SK-N-SH (cell line): ENCODE data around the gene FRA10AC1. TPM values are rescaled to one million over a fixed set of nuclear protein-coding genes. Genes with fewer than 3 reads are reported as not detected.

Experiments used
- CTCF ChIA-PET: fragments of 300-600, 350-600 bp; formaldehyde crosslinking; extraction: SDS; loops from one replicate; lab custom pipeline; 2021; lab: Yijun Ruan, JAX
- POLR2A ChIA-PET: fragments of 350-600 bp; sonication (Branson Sonifier 250); formaldehyde crosslinking; extraction: SDS; loops from one replicate; lab custom pipeline; 2020; ENCODE audit warnings: antibody characterized with exemption, inconsistent platforms; lab: Yijun Ruan, JAX
- DNase-seq: peaks from one replicate; pipeline ENCODE4 v3.0.0; 2012
- H2AFZ ChIP-seq: fragments of 200-600 bp; sonication (generic); 2 replicates; pipeline ENCODE4 v1.8.1; 2016; ENCODE audit warnings: antibody characterized with exemption, mild to moderate bottlenecking, low read depth
- H3F3A ChIP-seq: fragments of 200-600 bp; sonication (generic); replicated peaks from 2 replicates; pipeline ENCODE3; 2016; ENCODE audit warnings: antibody characterized with exemption, mild to moderate bottlenecking; ENCODE audit not compliant: insufficient read depth
- H3K27ac ChIP-seq, 2 experiments: fragments of 200-500 bp in 1 of 2; fragments of 200-600 bp in 1 of 2; sonication (Bioruptor generic) in 1 of 2; sonication (generic), shearing (Covaris generic) in 1 of 2; 2 replicates each; pipeline versions ENCODE4 v1.5.1 to v1.6.1; 2014 to 2016; ENCODE audit warnings: low read depth in 2 of 2, inconsistent platforms in 1 of 2, low read length in 1 of 2, mild to moderate bottlenecking in 1 of 2, mixed read lengths in 1 of 2
- H3K27me3 ChIP-seq: fragments of 200-600 bp; sonication (generic), shearing (Covaris generic); 2 replicates; pipeline ENCODE4 v1.6.1; 2016; ENCODE audit warnings: mixed run types; ENCODE audit not compliant: insufficient read depth
- H3K36me3 ChIP-seq, 2 experiments: fragments of 200-500 bp in 1 of 2; fragments of 200-600 bp in 1 of 2; sonication (Bioruptor generic) in 1 of 2; sonication (generic) in 1 of 2; replicated peaks in 1 of 2; 2 replicates each; pipeline versions ENCODE3 to v1.5.1; 2014 to 2016; ENCODE audit warnings: low read length in 1 of 2, mild to moderate bottlenecking in 1 of 2; ENCODE audit not compliant: insufficient read depth in 2 of 2, control insufficient read depth in 1 of 2
- H3K4me1 ChIP-seq, 2 experiments: fragments of 200-500 bp in 1 of 2; fragments of 200-600 bp in 1 of 2; sonication (Bioruptor generic) in 1 of 2; sonication (generic), shearing (Covaris generic) in 1 of 2; 2 replicates each; pipeline versions ENCODE4 v1.5.1 to v1.6.1; 2014 to 2016; ENCODE audit warnings: low read depth in 1 of 2, low read length in 1 of 2, mixed run types in 1 of 2; ENCODE audit not compliant: insufficient read depth in 2 of 2, control insufficient read depth in 1 of 2
- H3K4me2 ChIP-seq: fragments of 200-600 bp; sonication (generic), shearing (Covaris generic); 2 replicates; pipeline ENCODE4 v1.6.1; 2017; ENCODE audit warnings: mixed run types
- H3K4me3 ChIP-seq, 2 experiments: fragments of 200-500 bp in 1 of 2; fragments of 200-600 bp in 1 of 2; sonication (Bioruptor generic) in 1 of 2; sonication (generic), shearing (Covaris generic) in 1 of 2; 2 replicates each; pipeline versions ENCODE4 v1.5.1 to v1.8.1; 2014 to 2016; ENCODE audit warnings: low read depth in 2 of 2, inconsistent platforms in 1 of 2, low read length in 1 of 2, mild to moderate bottlenecking in 1 of 2, mixed read lengths in 1 of 2, moderate library complexity in 1 of 2
- H3K79me2 ChIP-seq: fragments of 200-600 bp; sonication (generic); 2 replicates; pipeline ENCODE4 v1.8.1; 2017; ENCODE audit warnings: mild to moderate bottlenecking; ENCODE audit not compliant: insufficient read depth
- H3K9ac ChIP-seq: fragments of 200-600 bp; sonication (generic); 2 replicates; pipeline ENCODE4 v1.6.1; 2017; ENCODE audit warnings: mixed run types
- H3K9me2 ChIP-seq: fragments of 200-600 bp; sonication (generic); 2 replicates; pipeline ENCODE4 v1.6.1; 2017; ENCODE audit warnings: mixed run types
- H3K9me3 ChIP-seq: fragments of 200-600 bp; sonication (generic); 2 replicates; pipeline ENCODE4 v1.6.1; 2017; ENCODE audit warnings: mixed run types, mild to moderate bottlenecking, moderate library complexity
- H4K20me1 ChIP-seq: fragments of 200-600 bp; sonication (generic); 2 replicates; pipeline ENCODE4 v1.6.1; 2017; ENCODE audit warnings: mild to moderate bottlenecking, mixed run types; ENCODE audit not compliant: insufficient read depth
- CHD2 ChIP-seq: fragments of 150-350 bp; IDR thresholded peaks from 2 replicates; pipeline ENCODE4 v1.6.1; 2018; ENCODE audit warnings: low read length; ENCODE audit not compliant: partially characterized antibody
- CTCF ChIP-seq: fragments of 200-600 bp; sonication (generic); IDR thresholded peaks from 2 replicates; pipeline ENCODE4 v1.6.1; 2017; ENCODE audit warnings: antibody characterized with exemption, mild to moderate bottlenecking, moderate library complexity
- ELF1 ChIP-seq: IDR thresholded peaks from 2 replicates; pipeline ENCODE4 v1.4.0; 2012
- EZH2phosphoT487 ChIP-seq: fragments of 200-600 bp; sonication (generic); IDR thresholded peaks from 2 replicates; pipeline ENCODE4 v1.6.1; 2017; ENCODE audit warnings: low read depth, mixed run types, mild to moderate bottlenecking, antibody characterized with exemption, moderate library complexity, borderline replicate concordance
- GATA2 ChIP-seq: sonication (generic); formaldehyde crosslinking; IDR thresholded peaks from 2 replicates; pipeline ENCODE4 v1.5.0; 2020; ENCODE audit warnings: mild to moderate bottlenecking, missing genetic modification reagents
- IRF3 ChIP-seq: fragments of 150-350 bp; IDR thresholded peaks from 2 replicates; pipeline ENCODE4 v1.6.1; 2016; ENCODE audit warnings: mild to moderate bottlenecking, low read depth, low read length
- JUND ChIP-seq: IDR thresholded peaks from 2 replicates; pipeline ENCODE4 v1.4.0; 2012
- MAX ChIP-seq: IDR thresholded peaks from 2 replicates; pipeline ENCODE4 v1.4.0; 2012; ENCODE audit warnings: low read depth
- MEF2A ChIP-seq: IDR thresholded peaks from 2 replicates; pipeline ENCODE4 v1.4.0; 2012; ENCODE audit warnings: low read depth, borderline replicate concordance
- MXI1 ChIP-seq: IDR thresholded peaks from 2 replicates; pipeline ENCODE4 v1.6.1; 2012; ENCODE audit warnings: mild to moderate bottlenecking, low read depth, low read length, improper control_type of control experiment
- NFIC ChIP-seq: IDR thresholded peaks from 2 replicates; pipeline ENCODE4 v1.4.0; 2012; ENCODE audit warnings: borderline replicate concordance
- NRF1 ChIP-seq: IDR thresholded peaks from 2 replicates; pipeline ENCODE4 v1.6.1; 2012; ENCODE audit warnings: low read depth, mild to moderate bottlenecking, low read length
- RAD21 ChIP-seq: IDR thresholded peaks from 2 replicates; pipeline ENCODE4 v1.6.1; 2012; ENCODE audit warnings: mild to moderate bottlenecking, low read length
- RCOR1 ChIP-seq: fragments of 150-350 bp; IDR thresholded peaks from 2 replicates; pipeline ENCODE4 v1.6.1; 2017; ENCODE audit warnings: antibody characterized with exemption, low read length
- REST ChIP-seq: IDR thresholded peaks from 2 replicates; pipeline ENCODE4 v1.6.1; 2012; ENCODE audit warnings: mild to moderate bottlenecking, low read depth, low read length, moderate library complexity
- TCF12 ChIP-seq: IDR thresholded peaks from 2 replicates; pipeline ENCODE4 v1.4.0; 2012
- TEAD4 ChIP-seq: IDR thresholded peaks from 2 replicates; pipeline ENCODE4 v1.4.0; 2012; ENCODE audit warnings: mild to moderate bottlenecking, borderline replicate concordance; ENCODE audit not compliant: insufficient read depth
- USF1 ChIP-seq: IDR thresholded peaks from 2 replicates; pipeline ENCODE4 v1.4.0; 2012; ENCODE audit warnings: low read depth, borderline replicate concordance
- USF2 ChIP-seq: fragments of 150-350 bp; IDR thresholded peaks from 2 replicates; pipeline ENCODE4 v1.6.1; 2017; ENCODE audit warnings: antibody characterized with exemption, low read length, low read depth, borderline replicate concordance
- YY1 ChIP-seq: IDR thresholded peaks from 2 replicates; pipeline ENCODE4 v1.4.0; 2012; ENCODE audit warnings: low read depth, mild to moderate bottlenecking
- WGBS: methylation state at CpG from one replicate; pipeline ENCODE4 v1.1.6; 2017; ENCODE audit warnings: low lambda C conversion rate; 5-methylcytosine and 5-hydroxymethylcytosine counted together
- polyA plus RNA-seq, 3 experiments: library from polyadenylated mRNA; depleted of rRNA; stranded (reverse); fragments of >200 nt; gene quantifications; 2 replicates each; pipeline ENCODE4 v1.2.3, GENCODE V29; 2012

FRA10AC1 gene
- polyA plus RNA-seq, 1 of the 3 experiments (the other 2 are of a cell fraction): 3.9 TPM

GRCh38 chr10:93751832-93752231, 49.4 kb upstream of the FRA10AC1 start (continued):
- no peak for TF ChIP-seq IRF3
- TF ChIP-seq RAD21: no peak
- TF ChIP-seq YY1: no peak
- TF ChIP-seq, all 33 proteins: peak for 0

GRCh38 chr10:93751124-93751523, 48.7 kb upstream of the FRA10AC1 start:
- H3F3A ChIP-seq: peaks cover 7% of the 10 kb centered on the region
- H3K27me3 ChIP-seq: no peaks in the 10 kb centered on the region
- no peak for DNase-seq
- no peaks in the 10 kb centered on the region for H3K9me3 ChIP-seq
- no peak overlapping the region for H3K9ac ChIP-seq
- TF ChIP-seq CTCF: no peak
- no peak for TF ChIP-seq RCOR1
- TF ChIP-seq CHD2: no peak
- TF ChIP-seq REST: no peak
- no peak for TF ChIP-seq EZH2phosphoT487
- TF ChIP-seq IRF3: no peak
- TF ChIP-seq MAX: no peak
- TF ChIP-seq ELF1: no peak
- TF ChIP-seq NFIC: no peak
- no peak for TF ChIP-seq USF1
- no peak for TF ChIP-seq TCF12
- TF ChIP-seq NRF1: no peak
- no peak for TF ChIP-seq YY1
- TF ChIP-seq USF2: no peak
- no peak for TF ChIP-seq TEAD4
- no peak for TF ChIP-seq MEF2A
- TF ChIP-seq MXI1: no peak
- TF ChIP-seq GATA2: no peak
- TF ChIP-seq JUND: no peak
- TF ChIP-seq, all 33 proteins: peak for 0
- no peaks in the 10 kb centered on the region for H3K79me2 ChIP-seq
- CTCF ChIA-PET: interaction anchor here (1.3 to 5.2 kb wide), 2 partner anchors 39 to 63 kb away, joined by 4 to 28 read pairs; no protein-coding TSS in a partner anchor
- WGBS: 58% methylated on average over 6 of the region's 7 CpGs
- H3K4me3 ChIP-seq: no peak overlapping the region
- POLR2A ChIA-PET: no interaction called here
- no peaks in the 10 kb centered on the region for H4K20me1 ChIP-seq
- H2AFZ ChIP-seq: no peak overlapping the region
- H3K9me2 ChIP-seq: no peaks in the 10 kb centered on the region
- peaks cover 0 to 7% of the 10 kb centered on the region in 2 experiments; a peak in 1 of 4 replicates for H3K4me1 ChIP-seq
- H3K27ac ChIP-seq: no peak overlapping the region
- H3K36me3 ChIP-seq: no peaks in the 10 kb centered on the region
- no peak overlapping the region for H3K4me2 ChIP-seq
